Gastrocnemius medialis (tissue), 4 donors: ENCODE results near the gene PPCDC.

Experiments used
- POLR2A ChIP-seq, 2 donors: fragments of 450-650 bp; IDR thresholded peaks; one replicate each; pipeline ENCODE4 v1.6.1; 2017; ENCODE audit warnings: antibody characterized with exemption in 2 of 2, mild to moderate bottlenecking in 2 of 2, moderate library complexity in 2 of 2
- TF ChIP-seq, protein P1 (sequence below), 5 experiments: fragments of 450-650 bp in 3 of 5; fragments of 200-600 bp in 2 of 5; sonication (generic) in 2 of 5; IDR thresholded peaks in 4 of 5; conservative IDR thresholded peaks in 1 of 5; 1 replicate in 4 of 5; 2 replicates in 1 of 5; pipeline ENCODE4 v1.5.1; 2016 to 2019; ENCODE audit warnings: antibody characterized with exemption in 5 of 5, mild to moderate bottlenecking in 3 of 5, moderate library complexity in 3 of 5

DNA sequence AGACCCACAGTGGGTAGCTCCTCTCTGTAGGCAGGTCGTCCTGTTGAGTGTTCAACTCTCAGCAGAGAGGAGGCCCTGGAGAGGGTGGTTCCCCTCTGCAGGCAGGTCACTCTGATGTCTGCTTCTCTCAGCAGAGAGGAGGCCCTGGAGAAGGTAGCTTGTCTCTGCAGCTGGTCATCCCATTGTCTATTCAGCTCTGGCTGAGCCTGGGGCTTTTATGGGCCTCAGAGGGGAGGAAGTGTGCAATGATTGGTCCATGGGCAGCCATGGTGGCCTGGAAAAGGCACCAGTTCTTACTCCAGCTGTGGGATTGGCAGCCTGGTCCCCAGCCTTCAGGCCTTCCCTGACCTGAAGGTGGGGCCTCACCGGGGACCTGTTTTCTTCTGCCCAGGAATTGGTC is 52.9 kb downstream of the PPCDC start:
- TF ChIP-seq, protein P1, sequence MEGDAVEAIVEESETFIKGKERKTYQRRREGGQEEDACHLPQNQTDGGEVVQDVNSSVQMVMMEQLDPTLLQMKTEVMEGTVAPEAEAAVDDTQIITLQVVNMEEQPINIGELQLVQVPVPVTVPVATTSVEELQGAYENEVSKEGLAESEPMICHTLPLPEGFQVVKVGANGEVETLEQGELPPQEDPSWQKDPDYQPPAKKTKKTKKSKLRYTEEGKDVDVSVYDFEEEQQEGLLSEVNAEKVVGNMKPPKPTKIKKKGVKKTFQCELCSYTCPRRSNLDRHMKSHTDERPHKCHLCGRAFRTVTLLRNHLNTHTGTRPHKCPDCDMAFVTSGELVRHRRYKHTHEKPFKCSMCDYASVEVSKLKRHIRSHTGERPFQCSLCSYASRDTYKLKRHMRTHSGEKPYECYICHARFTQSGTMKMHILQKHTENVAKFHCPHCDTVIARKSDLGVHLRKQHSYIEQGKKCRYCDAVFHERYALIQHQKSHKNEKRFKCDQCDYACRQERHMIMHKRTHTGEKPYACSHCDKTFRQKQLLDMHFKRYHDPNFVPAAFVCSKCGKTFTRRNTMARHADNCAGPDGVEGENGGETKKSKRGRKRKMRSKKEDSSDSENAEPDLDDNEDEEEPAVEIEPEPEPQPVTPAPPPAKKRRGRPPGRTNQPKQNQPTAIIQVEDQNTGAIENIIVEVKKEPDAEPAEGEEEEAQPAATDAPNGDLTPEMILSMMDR (IDR thresholded peaks at IDR 0.05 in 4 of 5, conservative IDR thresholded peaks at IDR 0.05 in 1 of 5) = no peak
- TF ChIP-seq POLR2A (IDR thresholded peaks at IDR 0.05) = no peak
